Activated CD8-positive, alpha-beta T cell treated with anti-CD3 and anti-CD28 coated beads for 36 hours (primary cell): Measurements from ENCODE around the gene CASQ2. TPM values are rescaled to one million over a fixed set of nuclear protein-coding genes. Genes with fewer than 3 reads are reported as not detected.

Source experiments
- ATAC-seq: fragments of 200-7000 bp; cut with Tn5 transposase; one replicate; pipeline ENCODE4 v1.10.0; 2021; ENCODE audit warnings: mild to moderate bottlenecking, moderate library complexity
- CTCF ChIA-PET: fragments of 350-600 bp; sonication (Branson Sonifier 250); formaldehyde crosslinking; loops from one replicate; lab custom pipeline; 2021; ENCODE audit warnings: antibody characterized with exemption; lab: Charles Lee
- POLR2A ChIA-PET: fragments of 350-600 bp; sonication (Branson Sonifier 250); formaldehyde crosslinking; loops from one replicate; lab custom pipeline; 2021; ENCODE audit warnings: antibody characterized with exemption; lab: Charles Lee
- DNase-seq: peaks from one replicate; pipeline ENCODE4 v3.0.0-alpha.2; 2020
- H3K27ac Mint-ChIP-seq: one replicate; pipeline ENCODE4 v1.8.0; 2021; ENCODE audit warnings: mild to moderate bottlenecking, mixed read lengths
- H3K27me3 Mint-ChIP-seq: one replicate; pipeline ENCODE4 v1.8.0; 2021; ENCODE audit warnings: mixed read lengths
- H3K36me3 Mint-ChIP-seq: one replicate; pipeline ENCODE4 v1.8.0; 2021; ENCODE audit warnings: low read depth, mixed read lengths
- H3K4me1 Mint-ChIP-seq: one replicate; pipeline ENCODE4 v1.8.0; 2021; ENCODE audit warnings: low read depth, mixed read lengths
- H3K4me3 Mint-ChIP-seq: one replicate; pipeline ENCODE4 v1.8.0; 2021; ENCODE audit warnings: mild to moderate bottlenecking, moderate library complexity, mixed read lengths
- H3K9me3 Mint-ChIP-seq: one replicate; pipeline ENCODE4 v1.8.0; 2021; ENCODE audit warnings: mixed read lengths
- CTCF ChIP-seq: fragments of 200-600 bp; IDR thresholded peaks from one replicate; pipeline ENCODE4 v1.8.0; 2022; ENCODE audit warnings: antibody characterized with exemption, mild to moderate bottlenecking
- intact Hi-C: fragments of 100-400 bp; cut with micrococcal nuclease; formaldehyde crosslinking; loops from one replicate; pipeline ENCODE4 v1.10.0; 2022
- total RNA-seq, 2 experiments: library from RNA; stranded (reverse); gene quantifications; one replicate each; pipeline ENCODE4 v1.2.3, GENCODE V29; 2021

Gene CASQ2
- total RNA-seq, 2 experiments from 2014 or later, result not detected

DNA sequence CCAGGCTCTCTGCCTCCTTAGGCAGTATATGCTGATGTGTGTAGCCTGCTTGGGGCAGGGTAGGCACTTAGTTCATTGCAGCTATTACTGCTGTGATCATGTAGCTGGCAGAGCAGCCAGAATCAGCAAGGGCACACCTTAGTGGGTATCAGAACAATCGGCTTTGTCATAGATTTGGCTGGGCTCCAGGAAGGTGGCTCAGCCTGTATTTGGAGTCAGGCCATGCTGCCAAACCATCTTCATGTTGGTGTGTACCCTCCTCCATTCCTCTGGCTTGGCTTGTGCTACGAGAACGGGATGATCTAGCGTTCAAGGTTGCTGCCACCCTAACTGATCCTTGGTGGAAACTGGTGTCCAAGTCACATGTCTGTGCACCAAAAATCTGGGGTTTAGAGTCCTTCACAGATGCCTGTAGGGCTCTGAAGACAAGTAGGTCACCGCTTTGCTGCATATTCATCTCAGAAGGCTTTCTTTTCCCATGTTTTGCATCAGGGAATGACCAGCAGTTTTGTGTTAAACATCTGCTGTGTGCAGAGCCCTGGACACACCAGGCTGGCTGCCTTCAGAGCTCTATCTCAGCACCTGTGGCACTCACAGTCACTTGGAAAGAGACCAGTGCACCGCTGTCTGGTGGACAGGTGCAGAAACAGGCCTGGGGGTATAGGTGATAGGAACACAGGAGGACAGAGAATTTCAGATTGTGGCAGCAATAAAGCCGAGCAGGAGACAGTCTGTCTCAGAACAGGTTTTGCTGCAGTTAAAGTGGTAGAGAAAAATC, 103.0 kb downstream of the CASQ2 start:
- POLR2A ChIA-PET, result no interaction called here
- Mint-ChIP-seq H3K27me3 (no peaks in the 10 kb centered on the region), H3K27ac (no peak overlapping the region), H3K4me3 (no peak overlapping the region), H3K36me3 (peaks cover 2% of the 10 kb centered on the region), H3K4me1 (peaks cover 4% of the 10 kb centered on the region), H3K9me3 (no peaks in the 10 kb centered on the region)
- CTCF ChIA-PET, result interaction anchor here (0.7 kb wide), 1 partner anchor 68 kb away, joined by 3 read pairs; no protein-coding TSS in a partner anchor
- intact Hi-C loops, result no loop called here
- TF ChIP-seq CTCF, result no peak
- ATAC-seq (no peak), DNase-seq (no peak)

GRCh38 chr1:115661157-115661556, 107.4 kb downstream of the CASQ2 start:
- CTCF ChIA-PET, result interaction anchor here (1.2 kb wide), 1 partner anchor 53 kb away, joined by 3 read pairs; no protein-coding TSS in a partner anchor
- DNase-seq, result no peak
- intact Hi-C loops, result no loop called here

GRCh38 chr1:115660151-115660550, 108.4 kb downstream of the CASQ2 start:
- no peak for DNase-seq
- H3K27me3 Mint-ChIP-seq, result peaks cover 2% of the 10 kb centered on the region
- intact Hi-C loops, result no loop called here
- H3K4me1 Mint-ChIP-seq, result peaks cover 2% of the 10 kb centered on the region
- no peak overlapping the region for H3K27ac Mint-ChIP-seq
- CTCF ChIA-PET, result interaction anchor here (1.2 kb wide), 1 partner anchor 52 kb away, joined by 3 read pairs; no protein-coding TSS in a partner anchor
- no peak for TF ChIP-seq CTCF
- POLR2A ChIA-PET, result no interaction called here
- ATAC-seq, result no peak
- no peaks in the 10 kb centered on the region for H3K9me3 Mint-ChIP-seq
- no peak overlapping the region for H3K4me3 Mint-ChIP-seq
- no peaks in the 10 kb centered on the region for H3K36me3 Mint-ChIP-seq

More at GRCh38 chr1:115661157-115661556, 107.4 kb downstream of the CASQ2 start:
- ATAC-seq, result no peak
- POLR2A ChIA-PET, result no interaction called here
- Mint-ChIP-seq H3K36me3 (no peaks in the 10 kb centered on the region), H3K27me3 (peaks cover 2% of the 10 kb centered on the region), H3K9me3 (no peaks in the 10 kb centered on the region), H3K27ac (no peak overlapping the region), H3K4me3 (no peak overlapping the region), H3K4me1 (no peaks in the 10 kb centered on the region)
- TF ChIP-seq CTCF, result no peak

- POLR2A ChIA-PET, result no interaction called here
- H3K9me3 Mint-ChIP-seq, result no peaks in the 10 kb centered on the region
- intact Hi-C loops, result no loop called here
- no peak for DNase-seq
- peaks cover 2% of the 10 kb centered on the region for H3K27me3 Mint-ChIP-seq
- H3K36me3 Mint-ChIP-seq, result no peaks in the 10 kb centered on the region
- H3K4me1 Mint-ChIP-seq, result peaks cover 11% of the 10 kb centered on the region
- CTCF ChIA-PET, result no interaction called here
- H3K27ac Mint-ChIP-seq, result no peak overlapping the region
- TF ChIP-seq CTCF, result no peak
- H3K4me3 Mint-ChIP-seq, result no peak overlapping the region
- ATAC-seq, result no peak
Measured at GRCh38 chr1:115658646-115659045, 109.9 kb downstream of the CASQ2 start.

DNA sequence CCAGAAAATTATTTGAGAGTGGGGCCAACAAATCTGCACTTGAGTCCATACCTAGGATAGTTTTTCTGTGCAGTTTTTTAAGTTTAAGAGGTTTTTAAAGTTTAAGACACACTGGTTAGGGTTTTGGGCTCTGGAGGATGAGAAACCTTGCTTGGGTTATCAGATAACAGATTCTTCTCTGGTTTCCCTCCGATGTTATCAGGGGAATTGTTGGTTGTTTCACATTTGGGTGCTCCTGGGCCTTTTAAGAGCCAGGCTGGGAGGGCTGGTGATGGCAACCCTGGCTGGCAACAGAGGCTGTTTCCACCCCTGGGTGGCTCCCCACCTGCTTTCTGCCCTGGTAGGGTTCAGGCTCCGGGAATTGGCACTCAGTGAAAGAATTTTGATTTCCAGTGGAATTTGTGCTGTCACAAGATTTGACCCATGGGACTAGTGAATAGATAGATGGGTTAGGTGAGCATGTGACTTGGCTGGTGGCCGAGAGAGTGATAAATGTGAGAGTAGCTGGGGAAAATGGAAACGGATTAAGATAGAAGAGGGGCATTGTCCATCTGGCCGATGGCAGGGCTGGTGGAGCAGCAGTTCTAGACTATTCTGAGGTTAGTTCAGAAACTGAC, 111.9 kb downstream of the CASQ2 start:
- peaks cover 2% of the 10 kb centered on the region for H3K27me3 Mint-ChIP-seq
- no peak overlapping the region for H3K27ac Mint-ChIP-seq
- TF ChIP-seq CTCF, result no peak
- H3K4me3 Mint-ChIP-seq, result no peak overlapping the region
- CTCF ChIA-PET, result no interaction called here
- no peak for DNase-seq
- POLR2A ChIA-PET, result no interaction called here
- no peak for ATAC-seq
- H3K4me1 Mint-ChIP-seq, result peaks cover 11% of the 10 kb centered on the region
- intact Hi-C loops, result no loop called here
- peaks cover 2% of the 10 kb centered on the region for H3K36me3 Mint-ChIP-seq
- no peaks in the 10 kb centered on the region for H3K9me3 Mint-ChIP-seq
